Breast epithelium (tissue), 3 donors: ENCODE measurements around the gene ALOX12B.

Source experiments
- POLR2A ChIP-seq: fragments of 450-650 bp; IDR thresholded peaks from one replicate; pipeline ENCODE4 v1.6.1; 2016; ENCODE audit warnings: antibody characterized with exemption, mild to moderate bottlenecking, moderate library complexity
- TF ChIP-seq, protein P1 (sequence below), 3 donors: fragments of 450-650 bp; IDR thresholded peaks; one replicate each; pipeline ENCODE4 v1.5.1; 2016 to 2017; ENCODE audit warnings: antibody characterized with exemption in 3 of 3, mild to moderate bottlenecking in 3 of 3, moderate library complexity in 3 of 3

DNA sequence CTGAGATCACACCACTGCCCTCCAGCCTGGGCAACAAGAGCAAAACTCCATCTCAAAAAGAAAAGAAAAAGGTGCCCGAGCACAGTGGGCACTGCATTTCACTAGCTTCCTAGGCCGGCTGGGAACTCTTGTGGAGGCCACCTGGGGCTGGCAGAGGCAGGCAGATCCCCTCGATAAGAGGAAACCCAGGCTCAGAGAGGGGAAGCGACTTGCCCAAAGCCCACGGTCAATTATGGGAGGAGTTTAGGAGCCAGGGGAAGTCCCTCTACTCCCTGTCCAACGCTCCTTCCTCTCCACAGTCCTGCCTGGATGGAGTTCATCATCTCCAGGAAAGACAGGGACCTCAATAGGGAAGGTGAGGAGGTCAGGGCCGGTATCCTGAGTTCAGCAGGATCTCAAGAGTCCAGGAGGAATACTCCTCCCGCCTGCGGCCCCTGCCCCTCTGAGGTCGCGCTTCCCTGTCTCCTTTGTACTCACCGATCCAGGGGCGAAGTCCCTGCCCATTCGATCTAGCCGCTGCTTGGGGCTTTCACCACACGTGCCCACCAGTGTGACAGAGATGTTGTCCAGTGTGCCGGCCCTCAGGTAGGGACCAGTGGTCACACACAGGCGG is 30.0 kb upstream of the ALOX12B start:
- TF ChIP-seq, protein P1, sequence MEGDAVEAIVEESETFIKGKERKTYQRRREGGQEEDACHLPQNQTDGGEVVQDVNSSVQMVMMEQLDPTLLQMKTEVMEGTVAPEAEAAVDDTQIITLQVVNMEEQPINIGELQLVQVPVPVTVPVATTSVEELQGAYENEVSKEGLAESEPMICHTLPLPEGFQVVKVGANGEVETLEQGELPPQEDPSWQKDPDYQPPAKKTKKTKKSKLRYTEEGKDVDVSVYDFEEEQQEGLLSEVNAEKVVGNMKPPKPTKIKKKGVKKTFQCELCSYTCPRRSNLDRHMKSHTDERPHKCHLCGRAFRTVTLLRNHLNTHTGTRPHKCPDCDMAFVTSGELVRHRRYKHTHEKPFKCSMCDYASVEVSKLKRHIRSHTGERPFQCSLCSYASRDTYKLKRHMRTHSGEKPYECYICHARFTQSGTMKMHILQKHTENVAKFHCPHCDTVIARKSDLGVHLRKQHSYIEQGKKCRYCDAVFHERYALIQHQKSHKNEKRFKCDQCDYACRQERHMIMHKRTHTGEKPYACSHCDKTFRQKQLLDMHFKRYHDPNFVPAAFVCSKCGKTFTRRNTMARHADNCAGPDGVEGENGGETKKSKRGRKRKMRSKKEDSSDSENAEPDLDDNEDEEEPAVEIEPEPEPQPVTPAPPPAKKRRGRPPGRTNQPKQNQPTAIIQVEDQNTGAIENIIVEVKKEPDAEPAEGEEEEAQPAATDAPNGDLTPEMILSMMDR (IDR thresholded peaks at IDR 0.05) = peak in 1 of 3 donors; percentile 9
- TF ChIP-seq POLR2A = no peak
